GM21786 (cell line): Measurements from ENCODE around the gene ELSPBP1.
"Not testable (repeated sequence)": the region's sequence is repeated elsewhere in the genome, so short reads cannot be mapped to it uniquely, and the experiment has no call there.

Source experiments
- ATAC-seq: cut with Tn5 transposase; IDR thresholded peaks from one replicate; pipeline ENCODE4 v1.9.1; 2021; ENCODE audit not compliant: unreplicated experiment

The ELSPBP1 gene

DNA sequence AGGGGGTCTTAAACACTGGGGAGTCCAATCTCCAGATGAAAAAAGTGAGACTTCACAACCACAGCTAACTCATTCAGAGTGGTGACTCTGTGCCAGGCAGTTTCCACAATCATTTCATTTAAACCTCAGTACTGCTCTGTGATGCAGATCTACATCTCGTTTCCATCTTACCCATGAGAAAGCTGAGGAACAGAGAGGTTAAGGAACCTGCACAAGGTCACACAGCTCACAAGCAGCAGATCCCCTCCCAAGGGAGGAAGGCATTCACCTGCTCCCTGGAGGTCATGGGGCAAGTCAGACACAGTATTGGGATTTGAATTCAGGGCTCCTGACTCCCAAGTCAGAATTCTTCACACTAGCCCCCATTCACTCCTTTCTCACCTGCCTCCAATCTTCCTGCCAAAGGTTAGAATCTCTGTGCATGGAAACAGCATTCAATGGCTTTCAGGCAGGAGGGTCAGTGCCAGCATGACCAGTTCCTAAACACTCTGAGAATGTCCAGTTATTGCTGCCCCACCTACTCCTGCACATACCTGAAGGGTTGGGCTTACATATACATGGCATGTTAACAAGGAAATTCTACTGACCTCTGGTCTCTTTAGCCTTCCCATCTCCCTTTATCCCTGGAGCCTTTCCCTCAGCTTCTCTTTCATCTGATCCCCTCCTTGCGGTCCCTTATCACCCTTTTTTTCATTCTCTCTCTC is 47.6 kb downstream of the ELSPBP1 start:
- no peak for ATAC-seq

DNA sequence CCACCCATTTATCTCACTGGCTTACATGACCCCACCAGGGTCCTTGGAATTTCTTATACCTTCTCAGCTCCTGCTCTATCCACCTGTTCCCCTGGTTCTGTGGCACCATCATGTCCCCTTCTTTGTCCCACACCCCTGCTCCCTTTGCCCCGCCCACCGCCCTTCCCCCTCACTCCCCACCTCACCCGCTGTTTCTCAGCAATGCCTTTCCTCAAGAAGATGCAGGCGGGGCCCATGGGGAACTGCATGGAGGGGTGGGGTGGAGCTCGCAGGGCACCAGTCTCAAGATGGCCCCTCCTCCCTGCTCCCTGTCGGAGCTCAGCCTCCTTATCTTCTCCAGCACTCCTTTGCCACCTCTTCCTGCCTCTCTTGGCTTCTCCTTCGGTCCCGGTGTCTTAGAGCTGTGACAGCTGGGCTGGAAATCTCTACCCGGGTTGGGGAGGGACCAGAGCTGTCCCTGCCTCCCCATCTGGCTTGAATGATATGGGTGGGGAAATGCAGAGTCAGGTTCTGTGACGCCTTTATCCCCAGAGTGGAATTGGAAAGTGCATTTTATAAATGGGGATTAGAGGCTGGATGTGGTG is 49.3 kb downstream of the ELSPBP1 start, which contains the start of gene CABP5:
Gene CABP5 (minus strand): TSS at position 405 of the 584 bp plus-strand sequence. CDS start 157 bp downstream, at position 248.
- no peak for ATAC-seq

DNA sequence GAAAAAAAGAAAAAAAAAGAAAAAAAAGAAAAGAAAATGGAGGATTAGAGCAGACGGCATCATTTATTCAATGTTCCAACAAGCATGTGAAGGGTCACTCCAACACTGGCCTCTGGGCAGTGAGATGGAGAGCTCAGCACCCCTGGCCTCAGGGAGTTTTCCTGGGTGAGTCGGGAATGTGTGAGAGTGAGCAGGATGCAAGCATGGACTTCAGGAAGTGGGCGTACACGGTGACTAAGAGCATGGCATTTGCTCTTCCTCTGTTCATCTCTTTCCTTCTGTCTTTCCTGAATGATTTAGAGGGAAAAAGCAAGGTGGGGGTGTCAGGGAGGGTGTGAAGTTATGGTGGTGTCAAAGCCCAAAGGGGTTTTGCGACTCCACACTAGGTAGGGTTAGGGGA is 50.1 kb downstream of the ELSPBP1 start:
- no peak for ATAC-seq

DNA sequence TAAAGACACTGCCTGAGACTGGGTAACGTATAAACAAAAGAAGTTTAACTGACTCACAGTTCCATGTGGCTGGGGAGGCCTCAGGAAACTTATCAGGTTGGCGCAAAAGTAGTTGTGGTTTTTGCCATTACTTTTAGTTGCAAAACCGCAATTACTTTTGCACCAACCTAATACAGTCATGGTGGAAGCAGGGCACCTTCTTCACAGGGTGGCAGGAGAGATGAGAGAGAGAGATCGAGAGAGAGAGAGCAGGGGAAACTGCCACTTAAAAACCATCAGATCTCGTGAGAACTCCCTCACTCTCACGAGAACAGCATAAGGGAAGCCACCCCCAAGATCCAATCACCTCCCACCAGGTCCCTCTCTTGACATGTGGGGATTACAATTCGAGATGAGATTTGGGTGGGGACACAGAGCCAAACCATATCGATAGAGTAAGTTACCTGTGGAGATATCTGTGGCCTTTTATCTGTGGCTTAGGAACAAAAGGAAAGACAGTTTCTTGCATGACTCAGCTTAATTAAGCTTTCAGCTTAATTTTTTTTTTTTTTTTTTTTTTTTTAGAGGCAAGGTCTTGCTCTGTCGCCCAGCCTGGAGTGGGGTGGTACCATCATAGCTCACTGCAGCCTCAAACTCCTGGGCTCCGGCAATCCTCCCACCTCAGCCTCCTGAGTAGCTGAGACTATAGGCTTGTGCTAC is 57.1 kb downstream of the ELSPBP1 start:
- ATAC-seq, result no peak

DNA sequence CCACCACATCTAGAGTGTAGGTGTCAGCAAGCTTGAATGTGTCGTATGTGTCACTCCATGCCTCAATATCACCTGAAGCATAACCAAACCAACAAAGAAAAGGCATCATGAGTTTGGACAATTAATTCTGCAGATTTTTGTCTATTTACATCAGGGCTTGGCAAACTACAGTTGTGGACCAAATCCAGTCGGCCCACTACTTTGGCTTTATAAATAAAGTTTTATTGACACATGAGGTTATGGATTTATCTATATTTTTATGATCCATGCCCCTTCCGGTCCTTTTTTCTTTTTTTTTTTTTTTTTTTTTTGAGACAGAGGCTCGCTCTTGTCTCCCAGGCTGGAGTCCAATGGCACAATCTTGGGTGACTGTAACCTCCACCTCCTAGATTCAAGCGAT is 58.6 kb downstream of the ELSPBP1 start:
- ATAC-seq, result no peak

DNA sequence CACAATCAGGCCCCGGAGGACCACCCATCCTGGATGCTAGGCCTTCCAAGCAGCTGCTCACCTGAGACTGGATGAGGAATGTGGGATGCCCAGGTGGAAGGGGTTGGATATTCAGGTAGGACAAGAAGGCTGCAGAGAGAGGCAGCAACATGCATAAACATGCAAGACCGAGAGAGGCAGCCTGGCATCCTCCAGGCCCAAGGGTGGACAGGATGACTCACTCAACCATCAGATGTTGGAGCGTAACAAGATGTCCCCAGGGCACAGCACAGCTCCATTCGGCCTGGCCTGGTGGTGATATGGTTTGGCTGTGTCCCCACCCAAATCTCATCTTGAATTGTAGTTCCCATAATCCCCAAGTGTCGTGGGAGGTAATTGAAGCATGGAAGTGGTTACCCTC is 59.4 kb downstream of the ELSPBP1 start:
- no peak for ATAC-seq

DNA sequence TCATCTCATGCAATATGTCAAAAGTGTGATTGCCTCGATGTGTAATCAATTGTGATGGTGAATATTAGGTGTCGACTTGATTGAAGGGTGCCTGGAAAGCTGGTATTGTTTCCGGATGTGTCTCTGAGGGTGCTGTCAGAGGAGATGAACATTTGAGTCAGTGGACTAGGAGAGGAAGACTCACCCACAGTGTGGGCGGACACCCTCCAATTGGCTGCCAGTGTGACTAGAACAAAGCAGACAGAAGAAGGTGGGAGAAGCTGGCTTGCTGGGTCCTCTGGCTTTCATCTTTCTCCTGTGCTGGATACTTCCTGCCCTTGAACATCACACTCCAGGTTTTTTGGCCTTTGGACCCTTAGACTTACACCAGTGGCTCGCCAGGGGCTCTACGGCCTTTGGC is 64.9 kb downstream of the ELSPBP1 start:
- ATAC-seq, result no peak

DNA sequence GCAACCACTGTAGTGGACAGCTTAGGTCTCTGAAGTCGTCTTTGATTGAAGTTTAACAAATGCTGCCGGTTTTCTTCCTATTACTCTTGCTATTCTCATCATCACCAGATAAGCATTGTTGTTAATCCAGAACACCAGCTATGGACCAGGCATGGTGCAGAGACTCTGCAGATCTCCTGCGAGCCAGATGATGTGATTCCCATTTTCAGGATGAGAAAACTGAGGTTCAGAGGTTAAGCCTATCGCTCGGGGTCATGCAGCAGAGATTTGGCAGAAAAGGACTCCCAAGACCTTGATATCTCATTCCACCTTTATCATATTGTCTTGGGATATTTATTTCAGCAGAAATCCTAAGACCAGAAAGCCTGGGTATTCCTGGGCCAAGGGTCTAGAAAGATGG is 65.9 kb downstream of the ELSPBP1 start:
- no peak for ATAC-seq

DNA sequence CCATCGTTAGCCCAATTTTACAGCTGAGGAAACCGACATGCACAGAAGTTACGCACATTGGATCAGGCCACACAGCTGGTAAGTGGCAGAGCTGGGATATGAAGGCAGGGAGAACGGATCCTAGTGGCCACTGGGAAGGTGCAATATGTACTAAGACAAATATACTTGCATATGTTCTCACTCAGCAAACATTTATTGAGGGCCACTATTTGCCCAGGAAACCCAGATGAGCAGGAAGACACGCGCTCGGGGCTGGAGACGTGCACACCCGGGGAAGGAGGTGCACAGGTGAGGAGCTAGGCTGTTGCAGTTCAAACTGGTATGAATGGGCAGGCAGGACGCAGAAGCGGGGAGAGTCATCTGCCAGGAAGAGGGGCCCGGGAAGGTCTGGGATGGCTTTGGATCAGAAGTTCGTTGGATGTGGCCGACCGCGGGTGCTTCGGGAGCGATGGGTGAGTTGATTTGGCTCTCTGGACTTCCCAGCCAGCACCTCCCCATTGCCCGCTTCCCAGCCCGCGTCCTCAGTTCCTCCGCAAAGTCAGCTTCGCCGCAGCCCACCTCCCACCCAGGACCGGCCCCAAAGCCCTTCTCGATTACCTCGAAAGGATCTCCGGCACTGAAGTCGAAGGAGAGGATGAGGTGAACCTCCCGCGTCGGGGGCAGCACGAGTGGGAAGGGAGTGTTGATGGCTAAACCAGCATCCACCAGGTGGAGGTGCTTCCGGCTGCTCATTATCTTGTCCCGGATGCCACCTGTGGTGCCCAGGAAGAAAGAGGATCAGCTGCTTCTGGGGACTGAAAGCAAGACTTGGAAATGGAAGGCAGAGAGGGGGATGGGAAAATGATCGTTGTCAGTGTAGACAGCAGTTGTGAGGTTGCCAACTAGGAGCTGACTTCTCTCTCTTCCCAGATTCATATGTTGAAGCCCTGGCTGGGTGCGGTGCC is 67.2 kb downstream of the ELSPBP1 start:
- no peak for ATAC-seq

DNA sequence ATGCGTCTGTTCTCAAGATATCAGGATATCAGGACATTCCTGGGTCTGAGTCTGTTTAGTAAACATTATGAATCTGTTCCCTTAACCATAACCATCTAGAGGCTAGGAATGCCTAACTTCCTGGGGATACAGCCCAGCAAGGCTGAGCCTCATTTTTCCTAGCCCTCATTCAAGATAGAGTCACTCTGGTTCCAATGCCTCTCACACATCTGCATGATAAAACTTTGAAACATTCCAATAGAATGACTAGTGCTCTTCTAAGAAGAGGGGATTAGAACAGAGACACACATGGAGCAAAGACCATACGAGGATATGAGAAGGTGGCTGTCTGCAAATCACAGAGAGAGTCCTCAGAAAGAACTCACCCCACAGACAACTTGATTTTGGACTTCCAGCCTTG is 70.1 kb downstream of the ELSPBP1 start:
- ATAC-seq, result no peak

DNA sequence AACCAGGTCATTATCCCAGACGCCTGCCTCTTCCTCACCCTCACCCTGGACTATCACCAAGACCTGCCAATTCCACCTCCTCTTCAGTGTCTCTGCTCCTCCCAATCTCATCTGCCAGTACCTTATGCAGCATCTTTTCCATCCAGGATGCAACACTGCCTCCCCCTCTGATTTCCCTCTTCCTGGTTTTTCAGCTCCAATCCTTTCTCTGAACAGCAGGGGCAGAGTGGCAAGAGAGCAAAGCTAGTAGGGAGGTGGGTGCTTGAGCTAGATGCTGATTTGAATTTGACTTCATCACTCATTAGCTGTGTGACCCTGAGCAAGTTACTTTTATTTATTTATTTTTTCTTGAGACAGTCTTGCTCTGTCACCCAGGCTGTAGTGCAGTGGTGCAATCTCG is 75.0 kb downstream of the ELSPBP1 start:
- no peak for ATAC-seq

DNA sequence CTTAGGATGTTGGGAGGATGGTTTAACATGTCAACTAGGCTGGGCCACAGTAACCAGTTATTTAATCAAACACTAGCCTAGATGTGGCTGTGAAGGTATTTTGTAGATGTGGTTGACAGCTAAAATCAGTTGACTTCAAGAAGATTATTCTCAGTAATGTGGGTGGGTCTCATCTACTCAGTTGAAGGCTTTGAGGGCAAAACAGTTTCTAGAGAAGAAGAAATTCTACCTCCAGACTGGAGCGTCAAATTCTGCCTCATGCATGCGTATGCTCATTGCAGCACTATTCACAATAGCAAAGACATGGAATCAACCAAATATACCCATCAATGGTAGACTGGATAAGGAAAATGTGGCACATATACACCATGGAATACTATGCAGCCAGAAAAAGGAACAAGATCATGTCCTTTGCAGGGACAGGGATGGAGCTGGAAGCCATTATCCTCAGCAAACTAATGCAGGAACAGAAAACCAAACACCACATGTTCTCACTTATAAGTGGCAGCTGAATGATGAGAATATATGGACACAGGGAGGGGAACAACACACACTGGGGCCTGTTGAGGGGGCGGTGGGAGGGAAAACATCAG is 75.8 kb downstream of the ELSPBP1 start:
- not testable (repeated sequence) for ATAC-seq
